Fibroblast of skin of abdomen (primary cell): ENCODE measurements around the gene SUGP2.
A peak's percentile ranks its signal among the peaks of the same experiment; 100 is the strongest.
"Not testable (repeated sequence)": the region's sequence is repeated elsewhere in the genome, so short reads cannot be mapped to it uniquely, and the experiment has no call there.

Experiments used
- DNase-seq: peaks from one replicate; pipeline ENCODE4 v3.0.0-alpha.2; 2013

The SUGP2 gene

GRCh38 chr19:18990128-18990708 lies 43.1 kb downstream of the SUGP2 start:
- DNase-seq, result no peak

DNA sequence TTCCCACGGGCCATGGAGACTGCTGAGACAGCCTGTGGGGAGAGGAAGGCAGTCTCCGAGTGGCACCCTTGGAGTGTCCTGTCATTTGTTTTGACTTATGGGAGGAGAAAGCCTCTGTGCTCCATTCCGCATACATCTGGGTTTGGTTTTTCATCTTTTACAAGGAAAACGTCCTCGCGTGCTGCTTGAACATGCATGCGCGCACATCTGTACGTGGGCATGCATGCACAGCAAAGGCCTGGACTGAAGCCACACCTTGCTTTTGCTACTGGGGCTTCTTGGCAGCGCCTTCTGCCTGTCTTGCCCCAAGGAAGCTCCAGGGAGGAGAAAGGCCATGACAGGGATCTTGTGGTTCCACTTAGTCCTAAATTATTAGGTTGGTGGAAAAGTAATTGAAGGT lies 44.0 kb downstream of the SUGP2 start:
- DNase-seq, result no peak

DNA sequence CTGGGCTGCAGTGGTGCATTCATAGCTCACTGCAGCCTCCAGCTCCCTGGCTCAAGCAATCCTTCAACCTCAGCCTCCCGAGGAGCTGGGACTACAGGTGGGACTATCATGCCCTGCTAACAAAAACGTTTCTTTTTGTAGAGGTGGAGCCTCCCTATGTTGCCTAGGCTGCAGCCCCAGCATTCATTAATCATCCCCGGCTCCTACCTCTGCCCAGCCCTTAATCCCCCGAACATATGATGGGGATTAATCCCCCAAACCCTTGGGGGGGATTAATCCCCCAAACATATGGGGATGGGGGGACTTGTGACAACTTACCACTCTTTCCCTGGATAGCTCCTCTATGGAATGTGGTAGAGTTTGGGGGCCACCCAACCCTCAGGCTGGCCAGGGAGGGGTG lies 45.9 kb downstream of the SUGP2 start:
- DNase-seq, result no peak

GRCh38 chr19:18985257-18985656 lies 48.1 kb downstream of the SUGP2 start:
- DNase-seq, result no peak

DNA sequence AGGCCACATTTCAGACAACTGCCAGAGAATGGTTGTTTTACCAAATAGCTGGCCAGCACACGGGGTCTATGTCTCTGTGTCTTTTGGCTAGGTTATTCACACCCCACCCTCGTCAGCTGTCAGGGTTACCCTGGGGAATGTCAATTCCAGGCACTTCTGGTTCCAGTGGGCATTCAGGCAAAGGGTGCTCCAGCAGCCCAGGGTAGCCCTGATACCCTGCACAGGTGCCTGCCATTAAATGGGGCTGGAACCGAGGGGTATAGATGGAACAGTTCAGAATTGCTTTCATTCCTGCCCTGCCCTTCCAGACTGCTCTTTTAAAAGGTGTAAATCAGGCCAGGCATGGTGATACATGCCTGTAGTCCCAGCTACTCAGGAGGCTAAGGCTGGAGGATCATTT lies 49.1 kb downstream of the SUGP2 start:
- DNase-seq, result no peak

GRCh38 chr19:18982669-18983068 lies 50.6 kb downstream of the SUGP2 start:
- DNase-seq, result no peak

DNA sequence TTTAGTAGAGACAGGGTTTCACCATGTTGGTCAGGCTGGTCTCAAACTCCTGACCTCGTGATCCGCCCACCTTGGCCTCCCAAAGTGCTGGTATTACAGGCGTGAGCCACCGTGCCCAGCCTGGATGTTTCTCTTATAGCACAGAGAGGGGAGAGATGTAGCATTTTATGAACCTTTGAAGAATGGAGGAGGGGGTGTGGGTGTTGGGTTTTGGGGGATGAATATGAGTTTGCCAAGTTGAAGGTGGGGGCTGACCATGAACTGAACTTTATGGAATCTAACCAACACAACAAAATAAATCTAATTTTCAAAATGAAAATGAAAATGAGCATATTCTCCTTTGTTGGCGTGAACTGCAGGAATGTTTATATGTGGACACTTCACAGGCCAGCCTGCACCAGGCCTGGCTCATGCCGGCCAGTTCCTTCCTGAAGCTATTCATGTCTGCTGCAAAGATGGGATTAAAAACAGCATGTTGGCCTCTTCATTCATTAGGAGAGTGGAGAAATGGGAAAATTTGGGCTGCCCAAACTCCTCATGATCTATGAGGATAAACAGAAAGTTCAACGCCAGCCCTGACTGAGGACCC lies 52.8 kb downstream of the SUGP2 start:
- no peak for DNase-seq

DNA sequence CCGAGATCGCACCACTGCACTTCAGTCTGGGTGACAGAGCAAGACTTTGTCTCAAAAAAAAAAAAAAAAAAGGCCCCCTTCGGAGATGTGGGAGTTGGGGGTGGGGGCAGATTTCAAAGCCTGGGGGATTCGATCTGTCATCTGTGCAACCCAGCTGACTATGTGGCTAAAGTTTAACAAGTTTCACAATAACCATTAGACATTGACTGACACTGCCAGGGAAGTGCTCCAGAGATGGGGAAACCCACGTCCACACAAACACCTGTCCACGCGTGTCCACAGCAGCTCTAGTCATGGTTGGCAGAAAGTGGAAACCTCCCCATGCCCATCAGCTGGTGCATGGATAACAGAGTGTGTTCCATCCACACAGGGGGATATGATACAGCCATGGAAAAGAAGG lies 54.7 kb downstream of the SUGP2 start:
- DNase-seq, result no peak

DNA sequence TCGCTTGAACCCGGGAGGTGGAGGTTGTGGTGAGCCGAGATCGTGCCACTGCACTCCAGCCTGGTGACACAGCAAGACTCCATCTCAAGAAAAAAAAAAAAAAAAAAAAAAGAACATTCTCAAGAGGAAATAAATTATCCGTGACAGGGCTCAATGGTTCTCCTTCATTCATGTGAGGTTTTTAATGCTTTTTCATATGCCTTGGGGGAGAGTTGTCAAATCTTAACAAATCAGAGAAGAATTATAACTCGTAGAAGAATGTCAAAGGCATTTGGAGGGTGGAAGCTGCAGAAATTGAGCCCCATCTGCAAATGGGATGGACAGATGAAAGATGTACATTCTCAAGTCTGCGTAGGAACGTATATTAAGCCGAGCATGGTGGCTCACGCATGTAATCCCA lies 57.4 kb downstream of the SUGP2 start:
- peak; percentile 8 for DNase-seq

GRCh38 chr19:18975011-18975410 lies 58.3 kb downstream of the SUGP2 start:
- no peak for DNase-seq

DNA sequence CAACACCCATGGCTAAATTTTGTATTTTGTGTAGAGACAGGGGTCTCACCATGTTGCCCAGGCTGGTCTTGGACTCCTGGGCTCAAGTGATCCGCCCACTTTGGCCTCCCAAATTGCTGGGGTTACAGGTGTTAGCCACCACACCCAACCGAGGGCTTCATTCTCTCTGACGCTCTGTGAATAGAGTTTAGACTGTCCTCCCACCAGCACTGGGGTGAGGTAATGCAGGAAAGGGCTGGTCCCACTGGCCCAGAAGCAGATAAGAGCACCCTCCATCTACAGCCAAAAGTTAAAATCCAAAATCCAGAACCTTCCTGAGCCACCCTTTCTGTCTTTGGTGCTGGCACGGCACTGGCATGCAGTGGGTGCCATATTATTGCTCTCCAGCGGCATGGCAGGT lies 60.5 kb downstream of the SUGP2 start:
- DNase-seq, result no peak

DNA sequence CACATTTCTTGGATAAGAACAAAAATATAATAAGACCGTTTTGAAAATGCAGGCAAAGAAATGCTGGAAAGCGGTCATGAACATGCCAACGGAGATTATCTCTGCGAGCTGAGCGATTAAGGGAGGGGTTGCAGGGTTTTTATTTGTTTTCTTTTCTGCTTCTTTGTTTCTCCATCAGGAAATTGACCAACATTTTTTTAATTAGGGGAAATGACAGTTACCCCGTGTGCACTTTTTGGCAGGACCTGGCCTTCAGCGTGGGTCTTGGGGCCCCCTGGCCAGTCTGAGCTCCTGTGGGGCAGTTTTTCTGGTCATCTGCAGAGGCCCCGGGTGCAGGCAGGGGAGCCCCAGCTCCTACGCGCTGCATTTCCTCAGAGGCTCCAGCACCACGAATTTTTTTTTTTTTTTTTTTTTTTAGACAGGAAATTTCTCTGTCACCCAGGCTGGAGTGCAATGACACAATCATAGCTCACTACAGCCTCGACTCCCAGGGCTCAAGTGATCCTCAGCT lies 61.0 kb downstream of the SUGP2 start:
- DNase-seq, result no peak

GRCh38 chr19:18969931-18970659 lies 63.2 kb downstream of the SUGP2 start:
- no peak for DNase-seq

GRCh38 chr19:18967358-18968146 lies 65.8 kb downstream of the SUGP2 start:
- peak; percentile 33 for DNase-seq

- DNase-seq, result no peak
These were observed 67.0 kb downstream of the SUGP2 start for GRCh38 chr19:18966307-18966706.

DNA sequence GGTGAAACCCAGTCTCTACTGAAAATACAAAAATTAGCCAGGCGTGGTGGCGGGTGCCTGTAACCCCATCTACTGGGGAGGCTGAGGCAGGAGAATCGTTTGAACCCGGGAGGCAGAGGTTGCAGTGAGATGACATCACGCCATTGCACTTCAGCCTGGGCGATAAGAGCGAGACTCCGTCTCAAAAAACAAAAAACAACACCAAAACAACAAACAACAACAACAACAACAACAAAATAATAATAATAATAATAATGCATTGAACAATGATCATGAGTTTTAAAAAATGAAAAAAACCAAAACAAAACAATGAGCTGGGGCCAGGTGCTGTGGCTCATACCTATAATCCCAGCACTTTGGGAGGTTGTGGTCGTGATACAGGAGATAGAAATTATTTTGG lies 69.2 kb downstream of the SUGP2 start:
- no peak for DNase-seq

DNA sequence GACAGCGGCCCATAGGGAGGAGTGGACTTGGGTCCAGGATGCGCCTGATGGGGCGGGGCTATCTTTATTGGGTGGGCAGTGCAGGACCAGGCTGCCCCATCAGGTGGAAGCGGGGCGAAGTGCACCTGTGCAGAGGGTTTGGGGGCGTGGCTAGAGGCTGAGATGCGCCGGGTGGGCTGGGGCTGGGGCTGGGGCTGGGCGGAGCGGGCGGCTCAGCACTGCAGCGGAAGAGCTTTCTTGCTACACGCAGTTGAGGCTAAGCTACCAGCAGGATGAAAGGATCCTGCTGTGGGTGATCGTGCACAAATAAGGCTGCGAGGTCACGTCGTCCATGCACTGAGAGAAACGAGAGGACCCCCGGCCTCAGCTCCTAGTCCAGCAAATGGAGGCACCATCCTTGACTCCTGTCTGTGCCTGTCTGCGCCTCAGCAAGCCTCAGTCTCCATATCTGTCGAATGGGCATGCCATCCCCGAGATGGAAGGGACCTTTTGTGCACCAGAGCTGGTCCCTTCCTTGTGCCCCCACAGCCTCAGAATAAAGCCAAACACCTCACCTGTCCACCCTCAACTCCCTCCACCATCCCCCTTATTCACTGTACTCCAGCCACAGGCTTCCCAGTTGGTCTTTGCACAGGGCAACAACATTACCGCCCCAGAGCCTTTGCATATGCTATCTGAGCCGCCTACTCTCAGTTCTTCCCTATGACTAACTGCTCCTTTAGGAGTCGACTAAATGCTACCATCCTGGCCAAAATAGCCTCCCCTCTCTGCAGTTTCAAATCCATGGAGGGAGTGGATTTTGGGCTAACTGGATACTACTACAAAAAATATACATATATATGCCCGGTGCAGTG lies 71.3 kb downstream of the SUGP2 start:
- no peak for DNase-seq

DNA sequence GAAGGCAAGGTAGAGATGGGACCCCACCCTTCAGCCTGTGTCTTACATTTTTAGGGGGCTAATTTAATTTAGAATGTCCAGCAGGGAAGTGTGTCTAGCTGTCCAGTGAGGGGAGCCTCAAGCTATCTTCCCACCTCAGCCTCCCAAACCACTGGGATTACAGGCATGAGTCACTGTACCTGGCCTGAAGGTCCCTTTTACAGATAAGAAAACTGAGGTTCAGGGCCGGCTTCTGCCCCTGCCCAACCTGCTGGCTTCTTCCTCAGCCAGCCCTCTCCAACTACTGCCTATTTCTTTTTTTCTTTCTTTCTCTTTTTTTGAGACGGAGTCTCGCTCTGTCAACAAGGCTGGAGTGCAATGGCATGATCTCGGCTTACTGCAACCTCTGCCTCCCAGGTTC lies 72.9 kb downstream of the SUGP2 start:
- DNase-seq, result no peak

DNA sequence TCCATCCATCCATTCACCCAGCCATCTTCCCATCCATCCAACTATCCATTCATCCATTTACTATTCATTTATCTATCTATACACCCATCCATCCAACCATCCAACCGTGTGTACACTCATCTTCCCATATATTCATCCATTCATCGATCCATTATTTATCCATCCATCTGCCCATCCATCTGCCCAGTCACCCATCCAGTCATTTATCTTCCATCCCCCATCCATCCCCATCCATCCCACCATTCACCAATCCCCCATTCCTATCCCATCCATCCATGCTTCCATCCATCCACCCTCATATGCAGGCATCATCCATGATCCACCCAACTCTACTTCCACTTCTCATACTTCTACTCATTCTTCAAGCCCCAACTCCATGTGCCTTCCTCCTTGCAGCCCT lies 78.3 kb downstream of the SUGP2 start:
- no peak for DNase-seq

- no peak for DNase-seq
These were observed 79.2 kb downstream of the SUGP2 start for GRCh38 chr19:18954094-18954493.

DNA sequence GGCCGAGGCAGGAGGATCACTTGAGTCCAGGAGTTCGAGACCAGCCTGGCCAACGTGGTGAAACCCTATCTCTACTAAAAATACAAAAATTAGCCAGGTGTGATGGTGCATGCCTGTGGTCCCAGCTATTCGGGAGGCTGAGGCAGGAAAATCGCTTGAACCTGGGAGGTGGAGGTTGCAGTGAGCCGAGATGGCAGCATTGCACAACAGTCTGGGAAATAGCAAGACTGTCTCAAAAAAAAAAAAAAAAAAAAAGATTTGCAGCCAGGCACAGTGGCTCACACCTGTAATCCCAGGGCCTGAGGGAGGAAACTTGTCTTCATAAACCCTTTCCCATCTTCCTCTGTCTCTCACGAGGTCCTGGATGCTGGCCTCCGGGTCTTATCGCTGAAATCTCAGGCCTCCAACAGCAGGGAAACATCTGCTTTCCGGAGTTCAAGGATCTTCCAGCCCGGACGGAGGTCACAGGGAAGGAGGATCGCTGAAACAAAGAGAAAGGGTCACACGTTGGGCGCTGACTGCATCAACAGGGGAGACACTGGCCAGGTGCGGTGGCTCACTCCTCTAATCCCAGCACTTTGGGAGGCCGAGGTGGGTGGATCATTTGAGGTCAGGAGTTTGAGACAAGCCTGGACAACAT lies 80.8 kb downstream of the SUGP2 start:
- not testable (repeated sequence) for DNase-seq
